Upper lobe of left lung (tissue), 6 donors: ENCODE measurements around the gene RETREG2. TPM values are rescaled to one million over a fixed set of nuclear protein-coding genes. Genes with fewer than 3 reads are reported as not detected.
A peak's percentile ranks its signal among the peaks of the same experiment; 100 is the strongest.
"Not testable (repeated sequence)": the region's sequence is repeated elsewhere in the genome, so short reads cannot be mapped to it uniquely, and the experiment has no call there.

ENCODE experiments used
- ATAC-seq, 2 donors: fragments of 200-7000 bp; cut with Tn5 transposase; one replicate each; pipeline ENCODE4 v1.9.1; 2022; ENCODE audit warnings: mild to moderate bottlenecking in 2 of 2, moderate library complexity in 2 of 2; ENCODE audit not compliant: low FRiP score in 2 of 2
- DNase-seq, 2 donors: peaks; one replicate each; pipeline ENCODE4 v3.0.0-alpha.2; 2019 to 2020
- H3K27ac ChIP-seq, 4 donors: fragments of 200-600 bp; sonication (generic); one replicate each; pipeline ENCODE4 v1.5.1; 2016 to 2019
- H3K27me3 ChIP-seq, 4 donors: fragments of 200-600 bp; sonication (generic); one replicate each; pipeline ENCODE4 v1.5.1; 2017 to 2019
- H3K36me3 ChIP-seq, 4 donors: fragments of 200-600 bp; sonication (generic); one replicate each; pipeline ENCODE4 v1.5.1; 2016 to 2019
- H3K4me1 ChIP-seq, 4 donors: fragments of 200-600 bp; sonication (generic); one replicate each; pipeline ENCODE4 v1.5.1; 2018 to 2019
- H3K4me3 ChIP-seq, 4 donors: fragments of 200-600 bp; sonication (generic); one replicate each; pipeline ENCODE4 v1.5.1; 2017 to 2019; ENCODE audit warnings: mild to moderate bottlenecking in 2 of 4, moderate library complexity in 1 of 4
- H3K9me3 ChIP-seq, 4 donors: fragments of 200-600 bp; sonication (generic); one replicate each; pipeline ENCODE4 v1.5.1; 2018 to 2019
- EP300 ChIP-seq, 4 donors: sonication (generic); formaldehyde crosslinking; IDR thresholded peaks; one replicate each; pipeline ENCODE4 v1.5.1; 2017; ENCODE audit warnings: antibody characterized with exemption in 4 of 4, control low read depth in 2 of 4
- POLR2A ChIP-seq, 4 donors: fragments of 450-650 bp; IDR thresholded peaks; one replicate each; pipeline ENCODE4 v1.5.1; 2016 to 2017; ENCODE audit warnings: antibody characterized with exemption in 4 of 4, mild to moderate bottlenecking in 2 of 4
- POLR2AphosphoS5 ChIP-seq, 2 donors: sonication (generic); formaldehyde crosslinking; IDR thresholded peaks; one replicate each; pipeline ENCODE4 v1.5.1; 2017; ENCODE audit warnings: antibody characterized with exemption in 2 of 2
- WGBS, 2 donors: methylation state at CpG; one replicate each; pipeline ENCODE4 v1.1.5; 2017 to 2018; 5-methylcytosine and 5-hydroxymethylcytosine counted together
- total RNA-seq, 6 donors: library from RNA; depleted of rRNA in 4 of 6; stranded (reverse); fragments of >200 nt in 4 of 6; gene quantifications; one replicate each; pipeline versions ENCODE4 v1.1.0 to v1.2.1, GENCODE V29; 2016 to 2021
- TF ChIP-seq, protein P1 (sequence below), 6 experiments: fragments of 450-650 bp in 4 of 6; fragments of 200-600 bp in 2 of 6; sonication (generic) in 2 of 6; IDR thresholded peaks; one replicate each; pipeline ENCODE4 v1.5.1; 2016 to 2019; ENCODE audit warnings: antibody characterized with exemption in 6 of 6
- donor health status: DM: no; HTN: no; CAD: no; lungs with moderate emphysema.
- donor health status: DM: no; HTN: yes; CAD: no; lungs with severe emphysema.

Gene RETREG2
- total RNA-seq, 6 donors from 2014 or later, result 46.1 to 100 (median 60.5) TPM

DNA sequence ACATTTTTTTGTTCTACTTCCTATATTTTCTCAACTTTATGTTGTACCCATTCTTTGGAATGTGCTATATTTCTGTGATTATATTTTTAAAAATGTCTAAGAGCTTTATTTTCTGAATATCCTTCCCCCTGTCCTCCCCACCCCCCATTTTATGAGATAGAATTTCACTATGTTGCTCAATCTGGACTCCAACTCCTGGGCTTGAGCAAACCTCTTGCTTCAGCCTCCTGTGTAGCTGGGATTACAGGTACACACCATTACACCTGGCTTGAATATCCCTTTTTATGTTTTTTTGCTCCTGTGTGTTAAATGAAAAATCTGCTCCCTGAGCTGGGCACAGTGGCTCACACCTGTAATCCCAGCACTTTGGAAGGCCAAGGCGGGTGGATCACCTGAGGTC is 19.3 kb downstream of the RETREG2 start:
- no peaks in the 10 kb centered on the region for H3K36me3 ChIP-seq
- no peaks in the 10 kb centered on the region for H3K9me3 ChIP-seq
- ATAC-seq (no peak), DNase-seq (no peak)
- no peaks in the 10 kb centered on the region for H3K27me3 ChIP-seq
- no peak overlapping the region for H3K4me3 ChIP-seq
- TF ChIP-seq EP300 (IDR thresholded peaks at IDR 0.05) (no peak), POLR2A (IDR thresholded peaks at IDR 0.05) (no peak), POLR2AphosphoS5 (IDR thresholded peaks at IDR 0.05) (no peak)
- 90 to 100% methylated on average over 1 of the region's 1 CpG for WGBS, 2 donors
- H3K27ac ChIP-seq, result no peak overlapping the region
- H3K4me1 ChIP-seq, result no peaks in the 10 kb centered on the region

DNA sequence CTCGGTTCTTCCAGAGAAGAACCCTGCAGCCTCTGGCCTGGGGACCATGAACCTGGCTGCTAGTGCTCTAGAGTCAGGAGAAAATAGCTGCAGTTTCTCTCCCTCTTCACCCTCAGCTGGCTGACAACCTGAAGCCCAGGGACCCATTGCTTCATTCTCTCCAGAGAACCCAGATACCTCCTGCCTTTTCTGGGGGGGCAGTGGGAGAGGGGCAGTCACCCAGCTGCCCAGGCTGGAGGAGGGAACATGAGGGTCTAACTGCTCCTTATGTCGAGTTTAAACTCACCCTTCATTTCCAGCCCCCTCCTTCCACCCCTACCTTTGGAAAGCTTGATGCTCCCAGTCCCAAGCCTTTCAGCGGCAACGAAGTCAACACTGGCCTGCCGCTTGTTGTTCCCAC is 20.9 kb downstream of the RETREG2 start:
- Histone ChIP-seq H3K4me3 (no peak overlapping the region), H3K9me3 (no peaks in the 10 kb centered on the region), H3K27me3 (no peaks in the 10 kb centered on the region), H3K27ac (no peak overlapping the region), H3K36me3 (no peaks in the 10 kb centered on the region), H3K4me1 (no peaks in the 10 kb centered on the region)
- ATAC-seq (no peak), DNase-seq (no peak)
- WGBS, 2 donors, result 78 to 80% methylated on average over 5 of the region's 5 CpGs
- TF ChIP-seq POLR2AphosphoS5 (IDR thresholded peaks at IDR 0.05) (no peak), POLR2A (IDR thresholded peaks at IDR 0.05) (no peak), EP300 (IDR thresholded peaks at IDR 0.05) (no peak)
- TF ChIP-seq, protein P1, sequence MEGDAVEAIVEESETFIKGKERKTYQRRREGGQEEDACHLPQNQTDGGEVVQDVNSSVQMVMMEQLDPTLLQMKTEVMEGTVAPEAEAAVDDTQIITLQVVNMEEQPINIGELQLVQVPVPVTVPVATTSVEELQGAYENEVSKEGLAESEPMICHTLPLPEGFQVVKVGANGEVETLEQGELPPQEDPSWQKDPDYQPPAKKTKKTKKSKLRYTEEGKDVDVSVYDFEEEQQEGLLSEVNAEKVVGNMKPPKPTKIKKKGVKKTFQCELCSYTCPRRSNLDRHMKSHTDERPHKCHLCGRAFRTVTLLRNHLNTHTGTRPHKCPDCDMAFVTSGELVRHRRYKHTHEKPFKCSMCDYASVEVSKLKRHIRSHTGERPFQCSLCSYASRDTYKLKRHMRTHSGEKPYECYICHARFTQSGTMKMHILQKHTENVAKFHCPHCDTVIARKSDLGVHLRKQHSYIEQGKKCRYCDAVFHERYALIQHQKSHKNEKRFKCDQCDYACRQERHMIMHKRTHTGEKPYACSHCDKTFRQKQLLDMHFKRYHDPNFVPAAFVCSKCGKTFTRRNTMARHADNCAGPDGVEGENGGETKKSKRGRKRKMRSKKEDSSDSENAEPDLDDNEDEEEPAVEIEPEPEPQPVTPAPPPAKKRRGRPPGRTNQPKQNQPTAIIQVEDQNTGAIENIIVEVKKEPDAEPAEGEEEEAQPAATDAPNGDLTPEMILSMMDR (IDR thresholded peaks at IDR 0.05), result no peak

DNA sequence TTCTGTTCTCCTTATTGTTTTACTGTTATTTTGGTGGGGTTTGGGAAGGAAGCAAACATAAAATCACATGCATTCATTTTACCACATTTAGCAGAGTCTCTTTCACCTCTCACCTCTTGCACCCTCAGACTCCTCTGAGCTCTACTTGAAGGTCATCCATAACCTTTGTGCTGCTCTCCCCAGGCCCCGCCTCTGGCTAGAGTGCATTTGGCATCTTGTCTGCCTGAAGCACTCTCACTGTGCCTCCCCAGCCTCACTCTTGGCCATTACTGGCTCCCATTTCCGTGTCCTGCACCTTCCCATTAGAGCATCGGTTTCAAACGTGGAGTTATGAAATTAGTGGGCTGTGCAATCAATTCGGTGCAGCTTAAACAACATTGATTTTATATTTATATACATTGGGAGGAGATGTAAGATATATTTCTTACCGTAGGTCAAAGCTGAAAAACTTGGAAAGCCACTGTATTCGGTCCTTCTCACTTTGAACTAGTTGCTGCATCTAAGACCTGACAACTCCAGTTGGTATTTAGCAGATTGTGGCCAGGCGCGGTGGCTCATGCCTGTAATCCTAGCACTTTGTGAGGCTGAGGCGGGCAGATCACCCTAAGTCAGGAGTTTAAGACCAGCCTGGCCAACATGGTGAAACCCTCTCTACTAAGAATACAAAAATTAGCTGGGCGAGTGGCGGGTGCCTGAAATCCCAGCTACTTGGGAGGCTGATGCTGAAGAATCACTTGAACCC is 21.6 kb downstream of the RETREG2 start:
- 85 to 91% methylated on average over 12 of the region's 12 CpGs for WGBS, 2 donors
- TF ChIP-seq POLR2A (IDR thresholded peaks at IDR 0.05) (no peak), EP300 (IDR thresholded peaks at IDR 0.05) (no peak), POLR2AphosphoS5 (IDR thresholded peaks at IDR 0.05) (no peak)
- TF ChIP-seq, protein P1 (IDR thresholded peaks at IDR 0.05), result no peak
- Histone ChIP-seq H3K9me3 (no peaks in the 10 kb centered on the region), H3K4me3 (no peak overlapping the region), H3K27me3 (no peaks in the 10 kb centered on the region), H3K4me1 (no peaks in the 10 kb centered on the region), H3K36me3 (no peaks in the 10 kb centered on the region), H3K27ac (no peak overlapping the region)
- DNase-seq (no peak), ATAC-seq (no peak)

DNA sequence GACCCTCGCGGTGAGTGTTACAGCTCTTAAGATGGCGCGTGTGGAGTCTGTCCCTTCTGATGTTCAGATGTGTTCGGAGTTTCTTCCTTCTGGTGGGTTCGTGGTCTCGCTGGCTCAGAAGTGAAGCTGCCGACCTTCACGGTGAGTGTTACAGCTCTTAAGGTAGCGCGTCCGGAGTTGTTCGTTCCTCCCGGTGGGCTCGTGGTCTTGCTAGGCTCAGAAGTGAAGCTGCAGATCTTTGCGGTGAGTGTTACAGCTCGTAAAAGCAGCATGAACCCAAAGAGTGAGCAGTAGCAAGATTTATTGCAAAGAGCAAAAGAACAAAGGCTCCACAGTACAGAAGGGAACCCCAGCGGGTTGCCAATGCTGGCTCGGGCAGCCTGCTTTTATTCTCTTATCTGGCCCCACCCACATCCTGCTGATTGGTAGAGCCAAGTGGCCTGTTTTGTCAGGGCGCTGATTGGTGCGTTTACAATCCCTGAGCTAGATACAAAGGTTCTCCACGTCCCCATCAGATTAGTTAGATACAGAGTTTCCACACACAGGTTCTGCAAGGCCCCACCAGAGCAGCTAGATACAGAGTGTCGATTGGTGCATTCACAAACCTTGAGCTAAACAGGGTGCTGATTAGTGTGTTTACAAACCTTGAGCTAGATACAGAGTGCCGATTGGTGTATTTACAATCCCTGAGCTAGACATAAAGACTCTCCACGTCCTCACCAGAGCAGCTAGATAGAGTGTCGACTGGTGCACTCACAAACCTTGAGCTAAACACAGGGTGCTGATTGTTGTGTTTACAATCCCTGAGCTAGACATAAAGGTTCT is 22.6 kb downstream of the RETREG2 start:
- H3K36me3 ChIP-seq, H3K4me1 ChIP-seq, H3K9me3 ChIP-seq, H3K27ac ChIP-seq, H3K4me3 ChIP-seq, ATAC-seq, H3K27me3 ChIP-seq, DNase-seq: not testable (repeated sequence)
- 87 to 91% methylated on average over 22 to 26 of the region's 26 CpGs for WGBS, 2 donors

DNA sequence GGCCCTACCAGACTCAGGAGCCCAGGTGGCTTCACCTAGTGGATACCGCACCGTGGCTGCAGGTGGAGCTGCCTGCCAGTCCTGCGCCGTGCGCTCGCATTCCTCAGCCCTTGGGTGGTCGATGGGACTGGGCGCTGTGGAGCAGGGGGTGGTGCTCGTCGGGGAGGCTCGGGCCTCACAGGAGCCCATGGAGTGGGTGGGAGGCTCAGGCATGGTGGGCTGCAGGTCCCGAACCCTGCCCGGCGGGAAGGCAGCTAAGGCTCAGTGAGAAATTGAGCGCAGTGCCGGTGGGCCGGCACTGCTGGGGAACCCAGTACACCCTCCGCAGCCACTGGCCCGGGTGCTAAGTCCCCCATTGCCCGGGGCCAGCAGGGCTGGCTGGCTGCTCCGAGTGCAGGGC is 23.3 kb downstream of the RETREG2 start:
- not testable (repeated sequence) for H3K36me3 ChIP-seq, H3K4me1 ChIP-seq, H3K9me3 ChIP-seq, H3K4me3 ChIP-seq, H3K27ac ChIP-seq, ATAC-seq, H3K27me3 ChIP-seq
- DNase-seq, result peak in 1 of 2 donors; percentile 63
- 87 to 88% methylated on average over 4 to 17 of the region's 21 CpGs for WGBS, 2 donors

DNA sequence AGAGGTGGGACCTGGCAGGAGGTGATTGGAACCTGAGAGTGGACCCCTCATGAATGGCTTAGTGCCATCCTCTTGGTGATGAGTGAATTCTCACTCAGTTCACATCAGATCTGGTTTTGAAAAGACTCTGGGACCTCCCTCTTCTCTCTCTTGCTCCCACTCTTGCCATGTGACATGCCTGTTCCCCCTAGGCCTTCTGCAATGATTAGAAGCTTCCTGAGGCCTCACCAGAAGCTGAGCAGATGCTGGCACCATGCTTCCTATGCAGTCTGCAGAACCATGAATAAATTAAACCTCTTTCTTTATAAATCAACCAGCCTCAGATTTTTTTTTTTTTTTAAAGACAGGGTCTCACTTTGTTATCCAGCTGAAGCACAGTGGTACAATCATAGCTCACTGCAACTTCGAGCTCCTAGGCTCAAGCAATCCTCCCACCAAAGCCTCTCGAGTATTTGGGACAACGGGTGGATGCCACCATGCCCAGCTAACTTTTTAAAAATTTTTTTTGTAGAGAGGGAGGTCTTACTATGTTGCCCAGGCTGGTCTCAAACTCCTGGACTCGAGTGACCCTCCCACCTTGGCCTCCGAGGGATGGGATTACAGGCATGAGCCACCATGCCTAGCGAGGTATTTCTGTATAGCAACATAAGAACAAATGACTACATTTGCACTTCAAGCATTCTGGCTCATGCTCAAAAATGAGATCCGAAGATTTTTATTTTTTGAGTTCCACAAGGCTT is 26.5 kb downstream of the RETREG2 start:
- ATAC-seq (no peak), DNase-seq (no peak)
- Histone ChIP-seq H3K4me3 (no peak overlapping the region), H3K4me1 (peaks cover 17 to 23% (median 20%) of the 10 kb centered on the region in 4 donors), H3K9me3 (no peaks in the 10 kb centered on the region), H3K27ac (no peak overlapping the region), H3K27me3 (no peaks in the 10 kb centered on the region), H3K36me3 (peaks cover 0 to 17% (median 13%) of the 10 kb centered on the region in 4 donors)
- 93 to 94% methylated on average over 7 of the region's 7 CpGs for WGBS, 2 donors
- TF ChIP-seq POLR2AphosphoS5 (IDR thresholded peaks at IDR 0.05) (no peak), POLR2A (IDR thresholded peaks at IDR 0.05) (no peak), EP300 (IDR thresholded peaks at IDR 0.05) (no peak)
- TF ChIP-seq, protein P1 (IDR thresholded peaks at IDR 0.05), result no peak
